PC-9 (cell line): ENCODE data around the gene CCDC3. TPM values are rescaled to one million over a fixed set of nuclear protein-coding genes. Genes with fewer than 3 reads are reported as not detected.
A peak's percentile ranks its signal among the peaks of the same experiment; 100 is the strongest.

Experiments used
- BruUV-seq: library from RNA; stranded (reverse); fragments of 400-500 nt; replicated peaks from 2 replicates; lab custom pipeline; 2021; lab: Mats Ljungman, UMichigan
- CTCF ChIA-PET: fragments of 300-600 bp; sonication (Branson Sonifier 250); formaldehyde crosslinking; loops from one replicate; lab custom pipeline; 2022; ENCODE audit warnings: antibody characterized with exemption; lab: Charles Lee
- POLR2A ChIA-PET: fragments of 300-600 bp; sonication (Branson Sonifier 250); formaldehyde crosslinking; loops from one replicate; lab custom pipeline; 2022; ENCODE audit warnings: antibody characterized with exemption; ENCODE audit not compliant: unreplicated experiment; lab: Charles Lee
- DNase-seq, 2 experiments: peaks; one replicate each; pipeline versions ENCODE4 v3.0.0 to v3.0.0-alpha.2; 2015 to 2022; ENCODE audit warnings: mixed read lengths in 1 of 2
- H2AFZ ChIP-seq: fragments of 200-600 bp; sonication (generic); 2 replicates; pipeline ENCODE4 v1.8.1; 2017; ENCODE audit warnings: antibody characterized with exemption
- H3F3A ChIP-seq: fragments of 200-600 bp; sonication (generic); 2 replicates; pipeline ENCODE4 v1.8.1; 2017; ENCODE audit warnings: antibody characterized with exemption, mild to moderate bottlenecking, low read depth; ENCODE audit not compliant: insufficient read depth
- H3K27ac ChIP-seq: fragments of 200-600 bp; sonication (generic); 2 replicates; pipeline ENCODE4 v1.6.1; 2016; ENCODE audit warnings: mixed run types
- H3K27me3 ChIP-seq: fragments of 200-600 bp; sonication (generic); 2 replicates; pipeline ENCODE4 v1.6.1; 2016; ENCODE audit warnings: low read depth, mixed run types; ENCODE audit not compliant: insufficient read depth
- H3K36me3 ChIP-seq: fragments of 200-600 bp; sonication (generic); 2 replicates; pipeline ENCODE4 v1.6.1; 2016; ENCODE audit warnings: low read depth, mixed run types
- H3K4me1 ChIP-seq: fragments of 200-600 bp; sonication (generic); replicated peaks from 2 replicates; pipeline ENCODE4 v1.6.1; 2016; ENCODE audit warnings: mixed run types; ENCODE audit not compliant: insufficient read depth
- H3K4me2 ChIP-seq: fragments of 200-600 bp; sonication (generic); 2 replicates; pipeline ENCODE4 v1.6.1; 2017; ENCODE audit warnings: mixed run types
- H3K4me3 ChIP-seq: fragments of 200-600 bp; sonication (generic); 2 replicates; pipeline ENCODE4 v1.6.1; 2016; ENCODE audit warnings: mixed run types
- H3K79me2 ChIP-seq: fragments of 200-600 bp; sonication (generic); 2 replicates; pipeline ENCODE4 v1.6.1; 2017; ENCODE audit warnings: low read depth, mixed run types
- H3K9me2 ChIP-seq: fragments of 200-600 bp; sonication (generic); 2 replicates; pipeline ENCODE4 v1.8.1; 2017; ENCODE audit warnings: mild to moderate bottlenecking; ENCODE audit not compliant: insufficient read depth
- H3K9me3 ChIP-seq: fragments of 200-600 bp; sonication (generic); 2 replicates; pipeline ENCODE4 v1.8.1; 2016; ENCODE audit warnings: low read depth; ENCODE audit not compliant: insufficient read depth
- H4K20me1 ChIP-seq: fragments of 200-600 bp; sonication (generic); 2 replicates; pipeline ENCODE4 v1.8.1; 2017; ENCODE audit not compliant: insufficient read depth
- CTCF ChIP-seq: fragments of 200-600 bp; sonication (generic); conservative IDR thresholded peaks from 2 replicates; pipeline ENCODE4 v1.6.1; 2017; ENCODE audit warnings: mixed run types, antibody characterized with exemption, mild to moderate bottlenecking, moderate library complexity
- EZH2 ChIP-seq: fragments of 200-600 bp; sonication (generic); IDR thresholded peaks from 2 replicates; pipeline ENCODE4 v1.8.0; 2017; ENCODE audit warnings: antibody characterized with exemption, low read depth
- intact Hi-C: fragments of 100-400 bp; cut with micrococcal nuclease; formaldehyde crosslinking; loops from one replicate; pipeline ENCODE4 v1.10.0; 2022; ENCODE audit not compliant: unreplicated experiment
- total RNA-seq: library from RNA; stranded (reverse); gene quantifications from 2 replicates; pipeline ENCODE4 v1.2.3, GENCODE V29; 2021

Gene CCDC3
- total RNA-seq, 1 experiment from 2014 or later: not detected

- peaks cover 37% of the 10 kb centered on the region for H3K27me3 ChIP-seq
- no peaks in the 10 kb centered on the region for H3K79me2 ChIP-seq
- no peak for TF ChIP-seq EZH2
- TF ChIP-seq CTCF: no peak
- H3K4me3 ChIP-seq: no peak overlapping the region
- H3K4me1 ChIP-seq: no peaks in the 10 kb centered on the region
- H3K4me2 ChIP-seq: no peak overlapping the region
- BruUV-seq: no TSS peak
- H3K9me3 ChIP-seq: no peaks in the 10 kb centered on the region
- ChIA-PET POLR2A (no interaction called here), CTCF (no interaction called here)
- DNase-seq: no peak
- H3K36me3 ChIP-seq: no peaks in the 10 kb centered on the region
- H3K9me2 ChIP-seq: no peaks in the 10 kb centered on the region
- intact Hi-C loops: loop anchor here (1.0 to 5.0 kb wide), 4 partner anchors 121 to 689 kb away; no protein-coding TSS in a partner anchor
- no peak overlapping the region for H2AFZ ChIP-seq
- no peaks in the 10 kb centered on the region for H3F3A ChIP-seq
- H3K27ac ChIP-seq: no peak overlapping the region
- no peaks in the 10 kb centered on the region for H4K20me1 ChIP-seq
Observed at GRCh38 chr10:12902851-12903358, 98.6 kb downstream of the CCDC3 start.

- TF ChIP-seq CTCF: peak; percentile 82
- no peak for TF ChIP-seq EZH2
- no peak overlapping the region for H3K27ac ChIP-seq
- no peaks in the 10 kb centered on the region for H3K4me1 ChIP-seq
- H2AFZ ChIP-seq: no peak overlapping the region
- H3K79me2 ChIP-seq: no peaks in the 10 kb centered on the region
- no peaks in the 10 kb centered on the region for H3F3A ChIP-seq
- H3K27me3 ChIP-seq: peaks cover 33% of the 10 kb centered on the region
- H4K20me1 ChIP-seq: no peaks in the 10 kb centered on the region
- POLR2A ChIA-PET: interaction anchor here (0.7 kb wide), 1 partner anchor 679 kb away, joined by 7 read pairs; no protein-coding TSS in a partner anchor
- no TSS peak for BruUV-seq
- no peaks in the 10 kb centered on the region for H3K9me3 ChIP-seq
- no peaks in the 10 kb centered on the region for H3K36me3 ChIP-seq
- H3K9me2 ChIP-seq: no peaks in the 10 kb centered on the region
- peak in 1 of 2 experiments; percentile 36 for DNase-seq
- no peak overlapping the region for H3K4me3 ChIP-seq
- intact Hi-C loops: loop anchor here (1.0 to 5.0 kb wide), 4 partner anchors 120 to 688 kb away; no protein-coding TSS in a partner anchor
- CTCF ChIA-PET: interaction anchor here (0.5 kb wide), 1 partner anchor 687 kb away, joined by 3 read pairs; no protein-coding TSS in a partner anchor
- H3K4me2 ChIP-seq: no peak overlapping the region
Observed at GRCh38 chr10:12902135-12902572, 99.4 kb downstream of the CCDC3 start.

- no peak for TF ChIP-seq CTCF
- TF ChIP-seq EZH2: no peak
- POLR2A ChIA-PET: no interaction called here
- H3F3A ChIP-seq: no peaks in the 10 kb centered on the region
- CTCF ChIA-PET: interaction anchor here (0.6 kb wide), 1 partner anchor 696 kb away, joined by 5 read pairs; no protein-coding TSS in a partner anchor
- BruUV-seq: no TSS peak
- H3K79me2 ChIP-seq: no peaks in the 10 kb centered on the region
- H4K20me1 ChIP-seq: no peaks in the 10 kb centered on the region
- H2AFZ ChIP-seq: no peak overlapping the region
- no peaks in the 10 kb centered on the region for H3K9me3 ChIP-seq
- no peak overlapping the region for H3K4me3 ChIP-seq
- no peak overlapping the region for H3K4me2 ChIP-seq
- H3K27ac ChIP-seq: no peak overlapping the region
- H3K36me3 ChIP-seq: no peaks in the 10 kb centered on the region
- no peaks in the 10 kb centered on the region for H3K9me2 ChIP-seq
- no peak for DNase-seq
- H3K4me1 ChIP-seq: no peaks in the 10 kb centered on the region
- H3K27me3 ChIP-seq: peaks cover 17% of the 10 kb centered on the region
- intact Hi-C loops: no loop called here
Observed at GRCh38 chr10:12899546-12899945, 102.0 kb downstream of the CCDC3 start.
